T-helper 17 cell (primary cell): ENCODE results near the gene BIRC7. TPM values are rescaled to one million over a fixed set of nuclear protein-coding genes. Genes with fewer than 3 reads are reported as not detected.

Experiments used
- ATAC-seq: fragments of 150-1000 bp; cut with Tn5 transposase; 2 replicates; pipeline ENCODE4 v1.10.0; 2021; ENCODE audit warnings: mild to moderate bottlenecking, moderate library complexity
- DNase-seq, 3 donors: peaks; one replicate each; pipeline versions ENCODE4 v3.0.0 to v3.0.0-alpha.2; 2020 to 2021
- H3K9me3 ChIP-seq: one replicate; pipeline ENCODE4 v1.7.0; 2013; ENCODE audit warnings: low read length, mild to moderate bottlenecking; ENCODE audit not compliant: control insufficient read depth, poor library complexity, severe bottlenecking
- H3K27ac Mint-ChIP-seq: one replicate; pipeline ENCODE4 v1.8.0; 2022; ENCODE audit warnings: mild to moderate bottlenecking, moderate library complexity, mixed read lengths
- H3K27me3 Mint-ChIP-seq: one replicate; pipeline ENCODE4 v1.8.0; 2022; ENCODE audit warnings: mixed read lengths
- H3K36me3 Mint-ChIP-seq: one replicate; pipeline ENCODE4 v1.8.0; 2022; ENCODE audit warnings: low read depth, mixed read lengths
- H3K4me1 Mint-ChIP-seq: one replicate; pipeline ENCODE4 v1.8.0; 2022; ENCODE audit warnings: mild to moderate bottlenecking, mixed read lengths
- H3K4me3 Mint-ChIP-seq: one replicate; pipeline ENCODE4 v1.8.0; 2022; ENCODE audit warnings: mild to moderate bottlenecking, moderate library complexity, mixed read lengths
- total RNA-seq, 4 donors: library from RNA in 2 of 4; stranded (reverse) in 2 of 4; gene quantifications; one replicate each; pipeline ENCODE4 v1.2.3 and lab custom pipeline; 2022 to 2026

BIRC7 gene
- total RNA-seq, 2 donors from 2014 or later = not detected

- Mint-ChIP-seq H3K27ac (no peak overlapping the region), H3K36me3 (no peaks in the 10 kb centered on the region), H3K4me3 (no peak overlapping the region), H3K4me1 (peaks cover 13% of the 10 kb centered on the region), H3K27me3 (no peaks in the 10 kb centered on the region)
- ATAC-seq (no peak), DNase-seq (no peak)
- no peaks in the 10 kb centered on the region for H3K9me3 ChIP-seq
Measured at GRCh38 chr20:63194797-63195173, 40.9 kb upstream of the BIRC7 start.

DNA sequence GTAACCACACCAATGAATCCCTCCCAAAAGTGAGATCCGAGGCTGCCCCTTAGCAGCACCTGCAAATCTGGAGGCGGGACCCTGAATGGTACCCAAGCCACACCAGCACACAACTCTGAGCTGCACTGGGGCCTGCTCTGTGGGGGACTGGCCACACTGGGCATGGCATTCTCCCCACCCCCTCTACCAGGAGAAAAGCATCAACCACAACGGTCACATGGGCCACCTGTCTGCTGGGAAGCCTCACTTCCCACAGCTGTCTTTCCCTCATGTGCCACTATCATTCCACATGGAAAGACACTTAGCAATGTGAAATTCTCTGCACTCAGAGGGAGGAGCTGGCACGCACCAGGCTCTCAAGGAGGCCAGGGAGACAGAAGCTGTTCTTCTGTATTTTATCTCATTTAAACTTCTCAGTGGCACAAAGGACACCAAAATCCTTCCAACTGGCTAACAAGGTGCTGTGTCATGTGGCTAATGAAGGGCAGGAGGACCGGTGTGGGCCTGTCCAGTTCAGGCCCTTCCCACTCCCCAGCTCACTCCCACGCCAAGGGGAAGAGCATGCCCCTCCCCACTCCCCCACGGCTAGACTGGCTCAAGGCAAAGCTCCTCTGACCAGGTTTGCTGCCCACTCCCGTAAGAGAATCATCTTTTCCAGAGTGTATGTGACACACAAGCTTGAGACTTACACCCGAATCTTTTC lies 38.8 kb upstream of the BIRC7 start:
- H3K36me3 Mint-ChIP-seq = no peaks in the 10 kb centered on the region
- DNase-seq (no peak), ATAC-seq (no peak)
- H3K4me1 Mint-ChIP-seq = peaks cover 16% of the 10 kb centered on the region
- H3K9me3 ChIP-seq = no peaks in the 10 kb centered on the region
- no peaks in the 10 kb centered on the region for H3K27me3 Mint-ChIP-seq
- no peak overlapping the region for H3K27ac Mint-ChIP-seq
- H3K4me3 Mint-ChIP-seq = no peak overlapping the region

DNA sequence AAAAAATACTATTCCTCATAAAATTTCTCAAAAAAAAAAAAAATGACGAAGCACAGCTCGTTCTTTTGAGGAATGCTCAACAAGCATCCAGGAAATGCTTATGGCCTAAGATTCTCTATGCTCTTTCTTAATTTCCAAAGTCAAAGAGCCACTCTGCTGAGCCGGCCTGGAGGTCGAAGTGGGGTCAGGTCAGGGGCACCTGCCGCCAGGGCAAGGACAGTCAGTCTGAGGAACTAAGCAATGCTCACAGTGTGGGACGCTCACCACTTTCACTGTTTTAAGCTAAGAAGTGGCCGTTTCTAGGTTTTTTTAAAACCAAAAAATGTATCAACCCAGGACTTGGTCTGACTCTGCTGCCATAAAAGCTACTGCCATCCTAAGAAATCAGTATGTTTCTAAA lies 37.1 kb upstream of the BIRC7 start:
- DNase-seq (no peak), ATAC-seq (no peak)
- Mint-ChIP-seq H3K27me3 (no peaks in the 10 kb centered on the region), H3K4me1 (peaks cover 20% of the 10 kb centered on the region), H3K27ac (peak overlapping the region; percentile 32), H3K4me3 (no peak overlapping the region), H3K36me3 (no peaks in the 10 kb centered on the region)
- H3K9me3 ChIP-seq = no peaks in the 10 kb centered on the region

DNA sequence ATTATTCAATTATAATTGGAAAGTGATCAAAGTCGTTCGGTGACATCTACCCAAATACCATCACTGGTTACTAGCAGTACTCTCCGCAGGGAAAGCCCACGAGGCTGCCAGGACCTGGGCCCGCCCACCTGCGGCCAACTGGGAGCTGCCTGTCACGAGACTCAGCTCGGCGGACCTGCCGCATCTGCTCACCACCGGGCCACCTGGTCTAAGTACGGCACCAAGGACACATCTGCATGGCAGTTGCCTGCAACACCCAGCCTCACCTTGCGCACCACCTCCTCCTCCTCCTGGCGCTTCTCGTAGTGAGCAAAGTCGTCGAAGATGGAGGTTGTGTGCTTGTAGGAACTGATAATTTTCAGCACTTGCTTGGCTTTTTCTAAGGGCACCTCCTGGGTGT lies 33.7 kb upstream of the BIRC7 start:
- Mint-ChIP-seq H3K27ac (no peak overlapping the region), H3K36me3 (peaks cover 3% of the 10 kb centered on the region), H3K4me3 (no peak overlapping the region), H3K4me1 (peaks cover 29% of the 10 kb centered on the region), H3K27me3 (no peaks in the 10 kb centered on the region)
- DNase-seq (no peak), ATAC-seq (no peak)
- H3K9me3 ChIP-seq = no peaks in the 10 kb centered on the region

DNA sequence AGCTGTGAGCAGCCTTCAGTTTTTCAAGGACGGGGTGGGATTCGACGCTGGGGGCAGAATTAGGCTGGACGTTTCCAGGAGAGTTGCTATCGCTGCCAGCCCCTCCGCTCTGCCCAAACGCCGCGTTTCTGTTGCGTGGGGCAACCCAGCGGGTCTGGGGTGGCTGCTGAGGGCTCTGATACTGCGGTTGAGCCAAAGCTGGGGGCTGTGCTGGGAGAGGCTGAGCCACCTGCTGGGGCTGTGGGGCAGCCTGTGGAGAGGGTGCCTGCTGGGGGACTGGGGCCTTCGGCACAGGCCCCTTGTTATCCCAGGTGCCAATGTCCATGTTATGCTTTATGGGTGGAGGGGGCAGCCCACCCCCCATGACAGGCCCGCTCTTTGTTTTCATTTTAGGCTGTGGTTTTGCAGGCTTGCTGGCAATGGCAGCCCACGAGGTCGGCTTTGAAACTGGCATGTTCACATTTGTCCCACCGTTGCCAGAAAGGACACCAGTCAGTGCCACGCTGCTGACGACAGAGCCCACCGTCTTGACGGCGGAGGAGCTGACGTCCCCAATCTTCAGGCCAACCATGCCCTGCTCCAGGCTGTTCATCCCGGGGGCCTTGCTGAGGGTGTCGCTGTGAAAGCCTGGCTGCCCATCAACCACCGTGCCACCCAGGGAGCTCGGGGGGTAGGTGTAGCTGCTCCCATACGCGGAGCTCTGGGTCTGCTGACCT lies 32.7 kb upstream of the BIRC7 start:
- Mint-ChIP-seq H3K27ac (no peak overlapping the region), H3K4me1 (peaks cover 28% of the 10 kb centered on the region), H3K36me3 (peaks cover 4% of the 10 kb centered on the region), H3K27me3 (no peaks in the 10 kb centered on the region), H3K4me3 (no peak overlapping the region)
- DNase-seq (no peak), ATAC-seq (no peak)
- no peaks in the 10 kb centered on the region for H3K9me3 ChIP-seq

DNA sequence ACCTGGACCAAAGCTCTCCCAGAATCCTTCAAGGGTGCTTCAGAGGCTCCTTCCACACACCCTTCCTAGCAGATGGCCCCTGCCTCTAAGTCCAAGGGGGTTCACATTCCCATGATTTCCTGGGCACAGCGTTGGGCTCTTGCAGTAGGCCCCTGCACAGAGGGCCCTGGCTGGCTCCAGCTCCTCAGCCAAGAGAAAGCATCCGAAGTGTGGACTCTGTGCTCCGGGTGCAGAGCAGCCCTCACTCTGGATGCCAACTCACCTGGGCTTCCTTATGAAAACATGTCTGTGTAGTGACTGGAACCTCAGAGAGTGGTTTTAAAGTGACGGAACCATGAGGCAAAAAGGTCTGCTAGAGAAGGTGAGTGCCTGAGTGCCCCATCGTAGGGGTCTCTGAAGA lies 31.3 kb upstream of the BIRC7 start:
- no peak overlapping the region for H3K4me3 Mint-ChIP-seq
- peaks cover 27% of the 10 kb centered on the region for H3K4me1 Mint-ChIP-seq
- H3K27ac Mint-ChIP-seq = no peak overlapping the region
- no peaks in the 10 kb centered on the region for H3K9me3 ChIP-seq
- ATAC-seq = no peak
- no peak for DNase-seq
- H3K27me3 Mint-ChIP-seq = no peaks in the 10 kb centered on the region
- H3K36me3 Mint-ChIP-seq = peaks cover 5% of the 10 kb centered on the region

DNA sequence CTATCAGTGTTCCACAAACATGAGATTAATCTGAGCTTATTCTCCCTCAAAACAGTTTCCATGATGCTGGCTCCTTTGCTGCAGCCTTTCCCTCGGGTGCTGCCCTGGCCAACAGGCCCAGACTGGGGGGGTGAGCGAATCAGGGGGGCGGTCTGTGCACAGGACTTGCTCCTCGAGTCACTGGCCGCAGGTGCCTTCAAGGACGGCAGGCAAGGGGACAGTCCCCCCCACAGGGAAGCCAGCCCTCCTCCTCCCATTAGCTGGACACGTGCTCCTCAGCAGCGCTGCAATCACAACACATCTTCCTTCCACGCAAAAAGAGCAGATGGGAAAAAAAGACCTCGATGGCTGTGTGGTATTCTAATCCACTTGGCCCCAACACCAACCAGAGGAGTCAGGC lies 29.8 kb upstream of the BIRC7 start:
- DNase-seq (no peak), ATAC-seq (no peak)
- Mint-ChIP-seq H3K4me1 (peaks cover 31% of the 10 kb centered on the region), H3K27ac (peak overlapping the region; percentile 53), H3K4me3 (no peak overlapping the region), H3K27me3 (no peaks in the 10 kb centered on the region), H3K36me3 (peaks cover 7% of the 10 kb centered on the region)
- H3K9me3 ChIP-seq = no peaks in the 10 kb centered on the region

DNA sequence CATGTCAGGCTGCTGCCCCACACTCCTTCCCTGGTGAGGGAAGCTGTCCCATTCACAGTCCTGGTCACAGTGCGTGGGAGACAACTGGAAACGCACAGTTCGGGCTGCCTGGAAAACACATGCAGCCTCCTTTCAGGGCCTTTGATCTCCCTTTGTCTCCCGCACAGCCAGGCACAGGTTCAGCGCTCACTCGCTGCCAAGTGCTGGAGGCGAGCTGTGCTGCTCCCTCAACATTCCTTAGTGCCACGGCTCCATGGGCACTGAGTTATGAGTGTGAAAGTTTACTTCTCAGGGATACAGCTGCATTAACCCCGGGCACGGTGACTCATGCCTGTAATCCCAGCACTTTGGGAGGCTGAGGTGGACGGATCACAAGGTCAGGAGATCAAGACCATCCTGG lies 28.8 kb upstream of the BIRC7 start:
- Mint-ChIP-seq H3K27ac (peak overlapping the region; percentile 53), H3K4me1 (peaks cover 30% of the 10 kb centered on the region), H3K4me3 (no peak overlapping the region), H3K27me3 (no peaks in the 10 kb centered on the region), H3K36me3 (peaks cover 7% of the 10 kb centered on the region)
- no peak for ATAC-seq
- no peak for DNase-seq
- no peaks in the 10 kb centered on the region for H3K9me3 ChIP-seq

DNA sequence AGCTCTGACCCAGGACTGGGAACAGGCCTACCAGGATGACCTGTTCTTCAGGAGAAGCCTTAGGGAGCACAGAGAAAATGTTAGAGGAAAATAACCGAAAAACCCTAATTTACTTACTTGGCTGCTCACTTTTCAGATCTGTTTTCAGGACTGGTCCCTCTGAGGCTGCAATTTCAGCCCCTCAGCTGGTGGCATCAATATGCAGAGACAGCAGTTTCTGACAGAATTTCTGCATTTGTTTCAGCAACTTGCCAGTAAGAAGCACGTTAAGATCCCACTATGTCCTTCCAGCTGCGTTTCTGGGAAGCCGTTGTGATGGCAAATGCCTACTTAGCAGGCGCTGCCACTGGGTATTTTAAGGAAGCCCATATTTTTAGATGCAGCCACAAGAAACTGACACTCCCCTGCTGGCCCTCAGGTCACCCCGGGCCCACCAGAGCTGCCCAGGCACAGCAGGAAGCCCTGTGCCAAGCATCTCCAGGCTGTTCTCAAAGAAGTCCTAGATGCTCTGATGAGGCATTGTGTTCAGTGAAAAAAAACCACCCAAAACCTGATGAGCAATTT lies 27.3 kb upstream of the BIRC7 start:
- peaks cover 7% of the 10 kb centered on the region for H3K36me3 Mint-ChIP-seq
- H3K27me3 Mint-ChIP-seq = no peaks in the 10 kb centered on the region
- DNase-seq (no peak), ATAC-seq (no peak)
- no peaks in the 10 kb centered on the region for H3K9me3 ChIP-seq
- H3K4me1 Mint-ChIP-seq = peaks cover 36% of the 10 kb centered on the region
- no peak overlapping the region for H3K27ac Mint-ChIP-seq
- no peak overlapping the region for H3K4me3 Mint-ChIP-seq

- DNase-seq (no peak), ATAC-seq (no peak)
- H3K4me1 Mint-ChIP-seq = peaks cover 49% of the 10 kb centered on the region
- H3K36me3 Mint-ChIP-seq = peaks cover 7% of the 10 kb centered on the region
- no peak overlapping the region for H3K27ac Mint-ChIP-seq
- H3K4me3 Mint-ChIP-seq = no peak overlapping the region
- no peaks in the 10 kb centered on the region for H3K9me3 ChIP-seq
- H3K27me3 Mint-ChIP-seq = no peaks in the 10 kb centered on the region
Measured at GRCh38 chr20:63210011-63210605, 25.6 kb upstream of the BIRC7 start.

DNA sequence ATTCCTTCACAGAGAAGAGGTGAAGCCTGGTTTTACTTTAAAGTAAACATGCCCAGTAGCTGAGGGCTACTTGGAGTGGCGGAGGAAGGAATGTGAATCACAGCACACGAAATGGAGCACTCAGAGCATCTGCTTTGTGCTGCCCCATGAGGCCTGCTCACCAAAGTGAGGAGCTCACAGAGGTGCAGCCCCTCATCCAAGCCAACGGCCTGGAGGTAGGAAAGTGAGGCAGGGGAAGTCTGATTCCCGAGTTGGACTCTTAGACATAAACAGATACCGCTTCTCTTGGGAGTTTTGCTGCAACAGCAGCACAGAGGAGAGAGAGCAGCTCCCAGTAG lies 23.3 kb upstream of the BIRC7 start:
- no peaks in the 10 kb centered on the region for H3K9me3 ChIP-seq
- Mint-ChIP-seq H3K27me3 (no peaks in the 10 kb centered on the region), H3K36me3 (peaks cover 5% of the 10 kb centered on the region), H3K27ac (peak overlapping the region; percentile 74), H3K4me1 (peaks cover 42% of the 10 kb centered on the region), H3K4me3 (no peak overlapping the region)
- ATAC-seq (no peak), DNase-seq (no peak)

DNA sequence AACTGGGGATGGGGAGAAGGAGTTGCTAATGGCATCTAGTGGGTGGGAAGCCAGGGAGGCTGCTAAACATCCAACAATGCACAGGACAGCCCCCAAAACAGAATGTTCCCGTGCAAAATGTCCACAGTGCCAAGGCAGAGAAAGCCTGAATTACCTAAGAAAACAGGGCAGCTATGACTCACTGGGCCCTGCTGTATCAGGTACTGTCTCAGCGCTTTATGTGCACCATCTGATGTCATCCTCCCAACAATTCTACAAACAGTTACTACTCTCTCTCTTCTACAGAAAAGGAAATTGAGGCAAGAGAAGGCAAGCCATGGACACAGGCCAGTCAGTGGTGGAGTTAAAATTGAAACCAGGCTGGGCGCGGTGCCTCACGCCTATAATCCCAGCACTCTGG lies 22.9 kb upstream of the BIRC7 start:
- Mint-ChIP-seq H3K27me3 (no peaks in the 10 kb centered on the region), H3K4me3 (no peak overlapping the region), H3K36me3 (peaks cover 5% of the 10 kb centered on the region), H3K4me1 (peaks cover 40% of the 10 kb centered on the region), H3K27ac (peak overlapping the region; percentile 74)
- DNase-seq (no peak), ATAC-seq (no peak)
- no peaks in the 10 kb centered on the region for H3K9me3 ChIP-seq

DNA sequence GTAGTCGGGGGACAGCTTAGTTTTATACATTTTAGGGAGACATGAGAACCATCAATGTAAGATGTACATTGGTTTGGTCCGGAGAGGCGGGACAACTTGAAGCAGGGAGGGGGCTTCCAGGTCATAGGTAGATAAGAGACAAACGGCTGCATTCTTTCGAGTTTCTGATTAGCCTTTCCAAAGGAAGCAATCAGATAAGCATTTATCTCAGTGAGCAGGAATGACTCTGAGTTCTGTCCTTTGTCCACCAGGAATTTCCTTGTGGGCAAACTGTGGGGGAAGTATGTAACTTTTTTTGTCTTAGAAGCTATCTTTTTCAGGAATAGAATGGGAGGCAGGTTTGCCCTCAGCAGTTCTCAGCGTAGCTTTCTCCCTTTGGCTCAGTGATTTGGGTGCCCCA lies 21.2 kb upstream of the BIRC7 start:
- peak overlapping the region; percentile 92 for H3K4me3 Mint-ChIP-seq
- DNase-seq (no peak), ATAC-seq (no peak)
- H3K36me3 Mint-ChIP-seq = peaks cover under 1% of the 10 kb centered on the region
- peak overlapping the region; percentile 77 for H3K27ac Mint-ChIP-seq
- no peaks in the 10 kb centered on the region for H3K27me3 Mint-ChIP-seq
- peaks cover 35% of the 10 kb centered on the region for H3K4me1 Mint-ChIP-seq
- no peaks in the 10 kb centered on the region for H3K9me3 ChIP-seq
